ENCODE data around the gene SLX4IP. TPM values are rescaled to one million over a fixed set of nuclear protein-coding genes. Genes with fewer than 3 reads are reported as not detected.

Gene SLX4IP
- total and polyA plus RNA-seq, 2 of the 13 experiments (the other 11 are each of a cell fraction or from before 2014, with no cell fraction given), result 3.6 to 7.3 TPM

GRCh38 chr20:10454151-10454750, 19.1 kb downstream of the SLX4IP start:
- BruUV-seq (replicated peaks), result no TSS peak
- H2AFZ ChIP-seq (ENCODE audit: low read length), result no peak overlapping the region
- H3K36me3 ChIP-seq (replicated peaks in 1 of 2; ENCODE audit: control insufficient read depth in 1 of 2, insufficient read depth in 2 of 2, low read length in 2 of 2), result no peaks in the 10 kb centered on the region
- H3K9ac ChIP-seq (ENCODE audit: insufficient read depth, low read depth, low read length), result no peak overlapping the region
- in situ Hi-C loops (cut with HindIII; ENCODE audit: extremely low pct_ligation_motif_present, low pct_unique_long_range_greater_than_20kb), result no loop called here
- H3K27me3 ChIP-seq (ENCODE audit: control insufficient read depth in 1 of 2, insufficient read depth in 2 of 2, low read length in 2 of 2), result no peaks in the 10 kb centered on the region
- ATAC-seq (peak; percentile 46; the same call in 2 of the 3 replicates), FAIRE-seq (no peak), DNase-seq (ENCODE audit: low spot score) (no peak)
- H3K4me3 ChIP-seq (replicated peaks in 1 of 3; ENCODE audit: insufficient read depth in 1 of 3, low read depth in 2 of 3, low read length in 3 of 3), result no peak overlapping the region
- no peaks in the 10 kb centered on the region for H4K20me1 ChIP-seq (ENCODE audit: insufficient read depth, low read length)
- H3K4me2 ChIP-seq (ENCODE audit: low read depth, low read length), result no peak overlapping the region
- H3K9me3 ChIP-seq (ENCODE audit: low read length), result no peaks in the 10 kb centered on the region
- H3K79me2 ChIP-seq (ENCODE audit: insufficient read depth, low read length), result peaks cover 24% of the 10 kb centered on the region
- no peak overlapping the region for H3K27ac ChIP-seq (ENCODE audit: extremely low read length, insufficient read depth, low read length)
- ChIA-PET POLR2A (no interaction called here), CTCF (ENCODE audit: low intra/inter-chr PET ratio, low total read pairs) (no interaction called here)
- H3K4me1 ChIP-seq (ENCODE audit: insufficient read depth, low read length), result no peaks in the 10 kb centered on the region; the same call in 1 of the 2 replicates
- intact Hi-C loops (cut with micrococcal nuclease; ENCODE audit: unreplicated experiment), result loop anchor here (5.0 kb wide), 1 partner anchor 38 kb away; no protein-coding TSS in a partner anchor
- TF ChIP-seq ZNF496 (CRISPR knock-in tag; IDR thresholded peaks at IDR 0.05; ENCODE audit: insufficient replicate concordance), result no peak
- no peak for TF ChIP-seq THYN1 (CRISPR knock-in tag; IDR thresholded peaks at IDR 0.05; ENCODE audit: borderline replicate concordance, low read depth)
- TF ChIP-seq RBFOX2 (IDR thresholded peaks at IDR 0.05; ENCODE audit: low read depth, low read length), result no peak
- no peak for TF ChIP-seq BRF2 (CRISPR knock-in tag; IDR thresholded peaks at IDR 0.05)
- 0 out of 2 replicates have a peak, but pooled peaks have one; percentile 22 for TF ChIP-seq SMYD3 (CRISPR knock-in tag; IDR thresholded peaks at IDR 0.05)
- TF ChIP-seq SNAPC4 (CRISPR knock-in tag; IDR thresholded peaks at IDR 0.05), result no peak
- TF ChIP-seq TEAD3 (CRISPR knock-in tag; optimal IDR thresholded peaks at IDR 0.05; ENCODE audit: borderline replicate concordance), result no peak
- TF ChIP-seq IRX3 (CRISPR knock-in tag; IDR thresholded peaks at IDR 0.05; ENCODE audit: borderline replicate concordance, low read depth), result no peak
- TF ChIP-seq ZNF549 (CRISPR knock-in tag; IDR thresholded peaks at IDR 0.05), result no peak
